Glutamatergic neuron (in vitro differentiated cells): ENCODE results near the gene TRPC4AP. TPM values are rescaled to one million over a fixed set of nuclear protein-coding genes. Genes with fewer than 3 reads are reported as not detected.

Source experiments
- DNase-seq: peaks from one replicate; pipeline ENCODE4 v3.0.0; 2022
- H3K27ac Mint-ChIP-seq: one replicate; pipeline ENCODE4 v1.8.0; 2020; ENCODE audit warnings: mild to moderate bottlenecking, mixed read lengths, inconsistent platforms; ENCODE audit not compliant: unreplicated experiment
- H3K27me3 Mint-ChIP-seq: one replicate; pipeline ENCODE4 v1.8.0; 2020; ENCODE audit warnings: mild to moderate bottlenecking, moderate library complexity, mixed read lengths, inconsistent platforms; ENCODE audit not compliant: unreplicated experiment
- H3K36me3 Mint-ChIP-seq: one replicate; pipeline ENCODE4 v1.8.0; 2020; ENCODE audit warnings: mild to moderate bottlenecking, mixed read lengths, inconsistent platforms; ENCODE audit not compliant: unreplicated experiment
- H3K4me1 Mint-ChIP-seq: one replicate; pipeline ENCODE4 v1.8.0; 2020; ENCODE audit warnings: mild to moderate bottlenecking, low read depth, mixed read lengths, inconsistent platforms; ENCODE audit not compliant: unreplicated experiment
- H3K4me3 Mint-ChIP-seq: one replicate; pipeline ENCODE4 v1.8.0; 2020; ENCODE audit warnings: mild to moderate bottlenecking, mixed read lengths, inconsistent platforms; ENCODE audit not compliant: unreplicated experiment
- H3K9me3 Mint-ChIP-seq: one replicate; pipeline ENCODE4 v1.8.0; 2020; ENCODE audit warnings: mild to moderate bottlenecking, moderate library complexity, mixed read lengths, inconsistent platforms; ENCODE audit not compliant: unreplicated experiment
- CTCF ChIP-seq: fragments of 200-600 bp; sonication (generic); IDR thresholded peaks from one replicate; pipeline ENCODE4 v1.5.0; 2021; ENCODE audit not compliant: partially characterized antibody, unreplicated experiment
- total RNA-seq: library from RNA; stranded (reverse); fragmentation: NEBNext Ultra II Directional; extraction: Animal tissue kit (Norgen Biotek cat#: 25700); gene quantifications from one replicate; pipeline ENCODE4 v1.2.1, GENCODE V29; 2021; ENCODE audit not compliant: unreplicated experiment

The TRPC4AP gene
- total RNA-seq, 1 donor from 2014 or later, result 67.5 TPM

GRCh38 chr20:34978092-34978744, 114.4 kb downstream of the TRPC4AP start:
- H3K36me3 Mint-ChIP-seq, result no peaks in the 10 kb centered on the region
- no peak for DNase-seq
- no peak for TF ChIP-seq CTCF
- H3K27ac Mint-ChIP-seq, result no peak overlapping the region
- H3K4me3 Mint-ChIP-seq, result no peak overlapping the region
- peaks cover 3% of the 10 kb centered on the region for H3K27me3 Mint-ChIP-seq
- peaks cover 2% of the 10 kb centered on the region for H3K9me3 Mint-ChIP-seq
- peaks cover 21% of the 10 kb centered on the region for H3K4me1 Mint-ChIP-seq

GRCh38 chr20:34977365-34978091, 115.1 kb downstream of the TRPC4AP start:
- Mint-ChIP-seq H3K9me3 (peaks cover 2% of the 10 kb centered on the region), H3K4me1 (peaks cover 16% of the 10 kb centered on the region), H3K36me3 (no peaks in the 10 kb centered on the region), H3K27ac (no peak overlapping the region), H3K4me3 (no peak overlapping the region), H3K27me3 (peaks cover 3% of the 10 kb centered on the region)
- DNase-seq, result no peak
- no peak for TF ChIP-seq CTCF

- no peak for DNase-seq
- Mint-ChIP-seq H3K27me3 (peaks cover 3% of the 10 kb centered on the region), H3K9me3 (peaks cover 2% of the 10 kb centered on the region), H3K36me3 (no peaks in the 10 kb centered on the region), H3K4me1 (peaks cover 9% of the 10 kb centered on the region), H3K27ac (no peak overlapping the region), H3K4me3 (no peak overlapping the region)
- TF ChIP-seq CTCF, result no peak
Observed at GRCh38 chr20:34976286-34976685, 116.3 kb downstream of the TRPC4AP start.

- no peak for DNase-seq
- Mint-ChIP-seq H3K4me3 (no peak overlapping the region), H3K36me3 (no peaks in the 10 kb centered on the region), H3K27ac (no peak overlapping the region), H3K4me1 (peaks cover 5% of the 10 kb centered on the region), H3K9me3 (peaks cover 2% of the 10 kb centered on the region), H3K27me3 (peaks cover 3% of the 10 kb centered on the region)
- TF ChIP-seq CTCF, result no peak
Observed at GRCh38 chr20:34974246-34974645, 118.4 kb downstream of the TRPC4AP start.
